ENCODE data around the gene NMT1. TPM values are rescaled to one million over a fixed set of nuclear protein-coding genes. Genes with fewer than 3 reads are reported as not detected.

NMT1 gene
- total and polyA plus RNA-seq, 4 donors, result 27.0 to 83.7 (median 42.6) TPM

- TF ChIP-seq REST (IDR thresholded peaks at IDR 0.05) (no peak), MAX (IDR thresholded peaks at IDR 0.05) (no peak), YY1 (IDR thresholded peaks at IDR 0.05) (no peak), RXRA (IDR thresholded peaks at IDR 0.05) (no peak), EGR1 (IDR thresholded peaks at IDR 0.05; ENCODE audit: low read depth in 2 of 2) (no peak)
Observed at GRCh38 chr17:45128989-45129388, 67.9 kb downstream of the NMT1 start (continued).

GRCh38 chr17:45129426-45129939, 68.4 kb downstream of the NMT1 start:
- no peak for DNase-seq (ENCODE audit: low spot score)

More at GRCh38 chr17:45129426-45129939, 68.4 kb downstream of the NMT1 start:
- Histone ChIP-seq H3K36me3 (ENCODE audit: control insufficient read depth in 4 of 4, insufficient read depth in 3 of 4, low read depth in 1 of 4, low read length in 3 of 4) (peaks cover 0 to 1% (median 0%) of the 10 kb centered on the region in 4 donors), H3K9ac (ENCODE audit: low read depth in 1 of 2, low read length in 2 of 2) (no peak overlapping the region), H3K4me3 (ENCODE audit: low read depth in 1 of 3, low read length in 3 of 3) (no peak overlapping the region), H3K4me1 (ENCODE audit: control insufficient read depth in 4 of 4, insufficient read depth in 4 of 4, low read length in 3 of 4) (peaks cover 0 to 14% (median 9%) of the 10 kb centered on the region in 4 donors), H3K27me3 (ENCODE audit: control insufficient read depth in 4 of 4, insufficient read depth in 4 of 4, low read length in 3 of 4) (no peaks in the 10 kb centered on the region), H3K27ac (ENCODE audit: low read depth in 1 of 2, low read length in 2 of 2) (no peak overlapping the region), H3K9me3 (ENCODE audit: control insufficient read depth in 4 of 4, low read length in 3 of 4) (no peaks in the 10 kb centered on the region)
- TF ChIP-seq YY1 (IDR thresholded peaks at IDR 0.05), result no peak
- no peak for TF ChIP-seq JUND (IDR thresholded peaks at IDR 0.05)
- no peak for TF ChIP-seq HNF4A (conservative IDR thresholded peaks at IDR 0.05)
- TF ChIP-seq RXRA (IDR thresholded peaks at IDR 0.05), result no peak
- TF ChIP-seq GABPA (IDR thresholded peaks at IDR 0.05 in 1 of 2, conservative IDR thresholded peaks at IDR 0.05 in 1 of 2), result no peak
- no peak for TF ChIP-seq ATF3 (IDR thresholded peaks at IDR 0.05)
- no peak for TF ChIP-seq MAX (IDR thresholded peaks at IDR 0.05)
- no peak for TF ChIP-seq FOXA2 (IDR thresholded peaks at IDR 0.05)
- TF ChIP-seq RAD21 (IDR thresholded peaks at IDR 0.05), result no peak
- TF ChIP-seq TAF1 (conservative IDR thresholded peaks at IDR 0.05), result no peak
- no peak for TF ChIP-seq EGR1 (IDR thresholded peaks at IDR 0.05; ENCODE audit: low read depth in 2 of 2)
- no peak for TF ChIP-seq NR2F2 (IDR thresholded peaks at IDR 0.05)
- TF ChIP-seq SP1 (IDR thresholded peaks at IDR 0.05), result no peak
- no peak for TF ChIP-seq CTCF (IDR thresholded peaks at IDR 0.05; ENCODE audit: low read depth, low read length, missing input control)
- WGBS, result 87% methylated on average over 10 of the region's 10 CpGs
